ENCODE results near the gene FGD5.

Gene FGD5

DNA sequence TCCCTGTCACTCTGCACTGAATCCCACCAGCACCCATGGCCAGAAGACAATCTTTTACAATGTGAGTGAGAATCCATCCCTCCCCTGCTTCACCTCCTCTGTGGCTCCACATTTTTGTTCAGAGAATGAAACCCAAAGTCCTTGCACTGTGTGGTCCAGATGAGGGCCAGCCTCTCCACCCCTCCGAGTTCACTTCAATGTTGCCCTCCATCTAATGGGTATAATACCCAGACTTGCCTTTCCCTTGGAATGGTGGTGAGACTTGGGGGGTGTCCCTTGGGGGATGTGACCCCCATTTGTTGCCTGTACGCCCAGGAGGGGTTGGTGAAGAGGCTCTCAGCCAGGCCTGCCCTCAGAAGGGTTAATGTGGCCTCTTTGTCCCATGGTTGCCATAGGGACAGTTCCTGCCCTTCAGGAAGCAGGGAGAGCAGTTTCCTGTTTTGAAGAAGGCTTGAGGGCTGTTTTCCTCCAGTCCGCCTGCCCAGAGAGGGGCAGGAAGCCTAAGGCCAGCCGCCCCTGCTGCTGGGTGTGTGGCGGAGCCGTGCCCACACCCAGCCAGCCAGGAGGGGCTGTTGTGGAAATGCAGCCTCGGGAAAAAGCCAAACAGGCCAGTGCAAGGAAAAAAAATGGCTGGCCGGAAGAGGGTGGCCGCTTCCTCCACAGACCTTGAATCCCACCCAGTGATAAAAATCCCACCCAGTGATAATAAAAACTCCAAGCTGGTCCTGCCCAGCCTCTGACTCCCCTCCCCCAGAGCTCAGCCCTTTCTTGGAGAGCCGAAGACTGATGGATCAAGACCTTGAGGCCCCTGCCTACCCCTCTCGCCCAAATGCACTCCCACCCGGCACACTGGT lies 14.6 kb upstream of the FGD5 start:
- Histone ChIP-seq H3K9ac (ENCODE audit: low read depth, low read length) (no peak overlapping the region), H3K4me1 (ENCODE audit: insufficient read depth, low read length) (peaks cover 4% of the 10 kb centered on the region; the same call in 1 of the 2 replicates), H3K4me2 (ENCODE audit: insufficient read depth, low read length) (no peak overlapping the region), H3K9me3 (ENCODE audit: insufficient read depth, low read length, severe bottlenecking) (no peaks in the 10 kb centered on the region), H3K4me3 (ENCODE audit: low read depth in 1 of 2, low read length in 2 of 2) (no peak overlapping the region), H2AFZ (ENCODE audit: low read depth, low read length) (no peak overlapping the region), H3K36me3 (ENCODE audit: insufficient read depth, low read length) (no peaks in the 10 kb centered on the region), H3K27ac (ENCODE audit: low read length) (no peak overlapping the region), H3K27me3 (ENCODE audit: insufficient read depth, low read length, poor library complexity) (no peaks in the 10 kb centered on the region), H3K79me2 (ENCODE audit: insufficient read depth, low read length) (no peaks in the 10 kb centered on the region), H4K20me1 (ENCODE audit: insufficient read depth, low read length) (no peaks in the 10 kb centered on the region)
- TF ChIP-seq EZH2 (IDR thresholded peaks at IDR 0.05; ENCODE audit: borderline replicate concordance, low read depth, low read length, severe bottlenecking), result no peak
- TF ChIP-seq, protein P1, sequence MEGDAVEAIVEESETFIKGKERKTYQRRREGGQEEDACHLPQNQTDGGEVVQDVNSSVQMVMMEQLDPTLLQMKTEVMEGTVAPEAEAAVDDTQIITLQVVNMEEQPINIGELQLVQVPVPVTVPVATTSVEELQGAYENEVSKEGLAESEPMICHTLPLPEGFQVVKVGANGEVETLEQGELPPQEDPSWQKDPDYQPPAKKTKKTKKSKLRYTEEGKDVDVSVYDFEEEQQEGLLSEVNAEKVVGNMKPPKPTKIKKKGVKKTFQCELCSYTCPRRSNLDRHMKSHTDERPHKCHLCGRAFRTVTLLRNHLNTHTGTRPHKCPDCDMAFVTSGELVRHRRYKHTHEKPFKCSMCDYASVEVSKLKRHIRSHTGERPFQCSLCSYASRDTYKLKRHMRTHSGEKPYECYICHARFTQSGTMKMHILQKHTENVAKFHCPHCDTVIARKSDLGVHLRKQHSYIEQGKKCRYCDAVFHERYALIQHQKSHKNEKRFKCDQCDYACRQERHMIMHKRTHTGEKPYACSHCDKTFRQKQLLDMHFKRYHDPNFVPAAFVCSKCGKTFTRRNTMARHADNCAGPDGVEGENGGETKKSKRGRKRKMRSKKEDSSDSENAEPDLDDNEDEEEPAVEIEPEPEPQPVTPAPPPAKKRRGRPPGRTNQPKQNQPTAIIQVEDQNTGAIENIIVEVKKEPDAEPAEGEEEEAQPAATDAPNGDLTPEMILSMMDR (IDR thresholded peaks at IDR 0.05; ENCODE audit: borderline replicate concordance, extremely low read depth, low read length, poor library complexity, severe bottlenecking), result no peak
- no peak for ATAC-seq (ENCODE audit: insufficient read depth, low read depth)
- DNase-seq, result no peak

DNA sequence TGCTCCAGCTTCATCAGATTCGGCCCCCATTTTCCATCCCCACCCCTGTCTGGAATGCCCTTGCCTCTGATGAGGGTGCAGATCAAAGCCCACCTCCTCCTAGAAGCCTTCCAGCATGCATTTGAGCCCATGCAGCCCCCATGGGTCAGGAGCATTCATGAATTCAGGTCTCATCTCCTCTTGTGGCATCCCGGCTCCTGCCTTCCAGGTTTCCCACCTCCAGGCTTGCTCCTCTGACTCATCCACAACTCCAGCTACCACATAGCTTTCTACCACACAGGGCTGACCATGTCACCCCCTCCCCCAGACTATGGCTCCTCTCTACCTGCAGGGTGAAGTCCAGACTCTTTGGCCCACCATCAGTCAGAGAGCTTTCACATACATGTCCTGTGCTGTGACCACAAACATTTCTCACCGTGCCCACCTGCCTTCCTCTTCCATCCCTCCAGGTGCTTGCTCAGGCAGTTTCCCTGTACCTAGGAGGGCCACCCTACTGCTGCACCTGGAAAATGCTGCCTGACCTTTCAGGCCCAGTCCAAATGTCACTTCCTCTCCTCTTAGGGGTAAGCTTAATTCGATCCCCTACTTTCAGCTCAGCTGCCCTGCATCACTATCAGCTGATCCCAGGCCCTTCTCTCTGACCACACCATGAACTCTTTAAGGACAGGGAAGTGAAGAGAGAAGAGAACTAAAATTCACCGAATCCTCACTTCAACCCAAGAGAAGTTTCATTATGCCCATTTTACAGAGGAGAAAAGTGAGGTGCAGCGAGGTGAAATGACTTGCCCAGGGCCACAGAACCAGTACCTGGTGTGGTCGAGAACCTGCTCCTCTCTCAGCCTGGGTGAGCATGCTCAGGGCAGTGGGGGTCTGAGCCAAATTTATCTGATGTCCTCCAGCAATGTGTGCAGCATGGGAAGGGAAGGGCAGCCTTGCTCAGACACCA lies 13.7 kb upstream of the FGD5 start:
- DNase-seq (no peak), ATAC-seq (ENCODE audit: insufficient read depth, low read depth) (no peak)
- H3K4me2 ChIP-seq (ENCODE audit: insufficient read depth, low read length), result no peak overlapping the region
- H3K36me3 ChIP-seq (ENCODE audit: insufficient read depth, low read length), result no peaks in the 10 kb centered on the region
- H3K9ac ChIP-seq (ENCODE audit: low read depth, low read length), result no peak overlapping the region
- TF ChIP-seq, protein P1 (IDR thresholded peaks at IDR 0.05; ENCODE audit: borderline replicate concordance, extremely low read depth, low read length, poor library complexity, severe bottlenecking), result no peak
- TF ChIP-seq EZH2 (IDR thresholded peaks at IDR 0.05; ENCODE audit: borderline replicate concordance, low read depth, low read length, severe bottlenecking), result no peak
- no peak overlapping the region for H2AFZ ChIP-seq (ENCODE audit: low read depth, low read length)
- no peaks in the 10 kb centered on the region for H4K20me1 ChIP-seq (ENCODE audit: insufficient read depth, low read length)
- H3K9me3 ChIP-seq (ENCODE audit: insufficient read depth, low read length, severe bottlenecking), result no peaks in the 10 kb centered on the region
- H3K4me1 ChIP-seq (ENCODE audit: insufficient read depth, low read length), result peaks cover 4% of the 10 kb centered on the region; the same call in 1 of the 2 replicates
- H3K27me3 ChIP-seq (ENCODE audit: insufficient read depth, low read length, poor library complexity), result no peaks in the 10 kb centered on the region
- no peak overlapping the region for H3K4me3 ChIP-seq (ENCODE audit: low read depth in 1 of 2, low read length in 2 of 2)
- H3K27ac ChIP-seq (ENCODE audit: low read length), result no peak overlapping the region
- no peaks in the 10 kb centered on the region for H3K79me2 ChIP-seq (ENCODE audit: insufficient read depth, low read length)

DNA sequence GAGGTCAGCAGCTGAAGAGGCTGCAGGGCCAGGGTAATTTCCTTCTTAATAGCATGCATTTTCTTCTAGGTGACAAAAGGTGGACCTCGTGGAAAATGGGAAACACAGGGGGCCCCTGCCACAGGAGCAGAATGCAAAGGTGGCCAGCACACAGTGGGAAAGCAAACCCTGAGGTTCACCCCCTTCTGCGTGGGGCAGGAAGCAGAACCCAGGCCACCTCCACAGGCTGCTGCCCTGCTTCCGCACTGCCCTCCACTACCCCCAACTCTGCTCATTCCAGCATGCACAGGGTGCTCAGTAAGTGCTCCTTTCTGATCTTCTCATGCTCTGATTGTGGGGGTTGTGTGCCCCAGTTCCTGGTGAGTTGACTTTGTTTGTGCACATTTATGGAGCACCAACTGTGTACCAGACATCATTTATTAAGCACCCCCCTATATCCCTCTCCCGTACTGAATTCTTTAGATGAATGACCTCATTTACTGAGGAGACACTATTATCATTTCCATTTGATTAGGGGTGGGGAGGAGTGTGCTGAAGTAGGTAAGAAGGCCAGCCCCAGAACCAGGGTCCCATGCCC lies 12.7 kb upstream of the FGD5 start:
- Histone ChIP-seq H3K79me2 (ENCODE audit: insufficient read depth, low read length) (no peaks in the 10 kb centered on the region), H3K4me1 (ENCODE audit: insufficient read depth, low read length) (peaks cover 4% of the 10 kb centered on the region; the same call in 1 of the 2 replicates), H4K20me1 (ENCODE audit: insufficient read depth, low read length) (no peaks in the 10 kb centered on the region), H2AFZ (ENCODE audit: low read depth, low read length) (no peak overlapping the region), H3K36me3 (ENCODE audit: insufficient read depth, low read length) (no peaks in the 10 kb centered on the region), H3K9me3 (ENCODE audit: insufficient read depth, low read length, severe bottlenecking) (no peaks in the 10 kb centered on the region), H3K4me3 (ENCODE audit: low read depth in 1 of 2, low read length in 2 of 2) (no peak overlapping the region), H3K27ac (ENCODE audit: low read length) (no peak overlapping the region), H3K9ac (ENCODE audit: low read depth, low read length) (no peak overlapping the region), H3K4me2 (ENCODE audit: insufficient read depth, low read length) (no peak overlapping the region), H3K27me3 (ENCODE audit: insufficient read depth, low read length, poor library complexity) (no peaks in the 10 kb centered on the region)
- ATAC-seq (ENCODE audit: insufficient read depth, low read depth) (no peak), DNase-seq (no peak)
- no peak for TF ChIP-seq EZH2 (IDR thresholded peaks at IDR 0.05; ENCODE audit: borderline replicate concordance, low read depth, low read length, severe bottlenecking)
- TF ChIP-seq, protein P1 (IDR thresholded peaks at IDR 0.05; ENCODE audit: borderline replicate concordance, extremely low read depth, low read length, poor library complexity, severe bottlenecking), result no peak

Measured in DND-41 (cell line).